Putamen (tissue), 1 donor: Measurements from ENCODE around the gene MRPL20.
"Not testable (repeated sequence)": the region's sequence is repeated elsewhere in the genome, so short reads cannot be mapped to it uniquely, and the experiment has no call there.

ENCODE experiments used
- DNase-seq: peaks from one replicate; pipeline ENCODE4 v3.0.0-alpha.2; 2016; ENCODE audit warnings: low spot score

Gene MRPL20

DNA sequence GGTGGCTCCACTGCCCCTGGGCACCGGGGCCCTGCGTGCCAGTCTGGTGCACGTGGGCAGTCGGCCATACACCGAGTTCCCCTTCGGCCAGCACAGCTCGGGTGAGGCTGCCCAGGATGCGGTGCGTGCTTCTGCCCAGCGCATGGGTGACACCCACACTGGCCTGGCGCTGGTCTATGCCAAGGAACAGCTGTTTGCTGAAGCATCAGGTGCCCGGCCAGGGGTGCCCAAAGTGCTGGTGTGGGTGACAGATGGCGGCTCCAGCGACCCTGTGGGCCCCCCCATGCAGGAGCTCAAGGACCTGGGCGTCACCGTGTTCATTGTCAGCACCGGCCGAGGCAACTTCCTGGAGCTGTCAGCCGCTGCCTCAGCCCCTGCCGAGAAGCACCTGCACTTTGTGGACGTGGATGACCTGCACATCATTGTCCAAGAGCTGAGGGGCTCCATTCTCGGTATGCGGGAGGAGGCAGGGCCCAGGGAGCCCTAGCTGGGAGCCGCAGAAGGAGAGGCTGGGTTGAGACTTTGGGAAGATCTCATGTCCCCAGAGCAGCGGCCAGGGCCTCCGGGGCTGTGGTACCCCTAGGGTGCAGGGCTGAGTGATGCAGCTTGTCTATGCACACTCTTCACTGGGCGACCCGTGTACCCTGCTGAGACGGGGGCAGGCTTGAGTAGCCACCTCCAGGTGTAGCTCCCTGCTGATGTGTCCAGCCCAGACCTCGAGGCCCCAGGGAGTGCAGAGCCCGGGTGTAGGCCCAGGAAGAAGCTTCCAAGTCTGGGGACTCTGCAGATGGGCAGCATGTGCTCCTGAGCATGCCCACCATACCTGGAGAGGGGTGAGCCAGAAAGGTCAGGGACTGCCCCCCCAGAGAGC, 30.2 kb upstream of the MRPL20 start:
- no peak for DNase-seq

DNA sequence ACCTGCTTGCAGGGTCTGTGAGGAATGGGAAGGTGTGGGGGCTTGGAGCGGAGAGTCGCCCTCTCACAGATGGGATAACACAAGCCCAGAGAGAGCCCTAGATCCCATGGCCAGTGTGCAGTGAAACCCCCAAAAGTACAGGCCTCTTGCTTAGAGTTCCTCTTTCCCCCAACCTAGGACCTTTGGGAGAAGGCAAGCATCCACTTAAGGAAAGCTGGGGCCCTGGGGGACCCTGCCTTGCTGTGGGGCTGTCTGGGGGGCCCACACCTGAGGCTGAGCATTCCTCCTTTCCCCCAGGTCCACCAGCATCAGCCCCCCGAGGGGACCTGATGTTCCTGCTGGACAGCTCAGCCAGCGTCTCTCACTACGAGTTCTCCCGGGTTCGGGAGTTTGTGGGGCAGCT, 29.5 kb upstream of the MRPL20 start:
- DNase-seq: no peak

DNA sequence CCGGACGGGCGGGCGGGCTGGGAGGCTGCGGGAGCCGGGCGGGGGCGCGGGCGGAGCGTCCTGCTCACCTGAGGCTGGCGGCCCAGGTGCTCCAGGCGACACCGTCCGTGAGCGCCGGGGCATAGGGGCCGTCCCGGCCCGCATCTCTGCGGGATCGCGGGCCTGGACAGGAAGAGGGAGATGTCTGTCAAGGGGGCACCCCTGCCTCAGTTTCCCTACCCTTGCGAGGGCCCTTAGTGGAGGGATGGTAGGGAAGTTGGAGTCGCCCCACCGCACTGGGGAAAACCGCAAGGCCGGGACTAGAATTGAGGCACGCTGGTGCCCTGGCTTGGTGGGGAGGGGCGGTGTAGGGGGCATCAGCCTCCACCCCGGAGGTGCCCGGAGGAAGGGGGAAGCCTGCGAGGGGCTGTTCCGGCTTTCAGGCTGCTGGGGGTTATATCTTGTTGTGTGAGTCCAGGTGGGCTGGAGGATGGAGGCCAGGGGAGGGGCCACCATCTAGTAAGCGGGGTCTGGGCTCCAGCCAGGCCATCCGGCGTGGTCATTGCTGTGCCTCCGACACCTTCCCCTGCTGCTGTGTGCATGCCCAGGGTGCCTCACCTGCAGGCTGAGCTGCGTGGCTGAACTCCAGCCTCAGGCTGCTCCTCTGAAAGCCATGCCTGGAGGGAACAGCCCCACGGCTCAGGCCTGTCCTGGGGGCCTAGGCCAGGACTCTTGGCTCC, 29.0 kb upstream of the MRPL20 start:
- no peak for DNase-seq

DNA sequence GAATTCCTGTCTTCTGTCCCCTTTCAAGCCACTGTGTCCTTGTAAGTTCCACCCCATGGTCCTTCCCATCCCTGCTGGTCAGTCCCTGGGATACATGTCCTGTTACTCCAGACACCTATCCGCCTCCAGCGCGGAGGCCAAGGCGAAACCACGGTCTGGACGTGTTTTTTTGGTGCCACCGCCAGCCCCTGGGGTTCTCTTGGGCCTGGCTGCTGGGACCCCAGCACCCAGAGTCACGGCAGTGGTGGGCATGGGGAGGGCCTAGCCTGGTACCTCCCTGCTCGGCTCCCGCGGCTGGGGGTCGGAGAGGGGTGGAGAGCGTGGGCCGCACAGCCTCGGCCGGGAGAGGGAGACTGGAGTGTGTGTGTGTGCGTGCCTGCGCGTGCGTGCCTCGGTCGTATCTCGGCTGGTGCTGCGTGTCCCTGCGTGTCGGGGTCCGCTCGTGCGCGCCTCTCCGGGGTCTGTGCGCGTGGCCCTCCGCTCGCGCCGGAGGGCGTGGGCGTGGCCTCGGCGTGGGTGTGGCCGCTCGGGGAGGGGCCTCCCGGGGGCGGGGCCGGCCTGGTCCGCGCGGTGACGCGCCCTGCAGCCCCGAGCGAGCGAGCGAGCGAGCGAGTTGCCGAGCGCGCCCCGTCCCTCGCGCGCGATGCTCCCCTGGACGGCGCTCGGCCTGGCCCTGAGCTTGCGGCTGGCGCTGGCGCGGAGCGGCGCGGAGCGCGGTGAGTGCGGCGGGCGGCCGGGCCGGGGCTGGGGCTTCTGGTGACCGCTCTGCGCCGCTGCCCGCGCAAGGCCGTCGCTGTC, 28.2 kb upstream of the MRPL20 start, which contains the start of gene VWA1:
TSS of gene VWA1 (plus strand) at position 585 of the 798 bp plus-strand sequence. CDS start at position 644, 59 bp downstream.
- peak; percentile 77 for DNase-seq

DNA sequence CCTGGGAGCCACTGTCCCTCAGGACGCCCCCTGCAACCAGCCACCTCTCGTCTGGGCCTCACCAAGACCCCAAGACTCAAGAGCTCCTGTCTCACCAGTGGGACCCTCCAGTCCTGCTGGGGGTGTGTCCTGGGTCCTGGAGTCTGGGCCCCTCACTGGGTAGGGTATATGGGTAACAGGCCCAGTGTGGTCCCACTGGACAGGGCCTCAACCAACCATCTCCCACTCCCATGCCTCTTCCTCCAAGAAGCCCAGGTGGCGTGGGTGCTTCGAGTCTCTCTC, 27.7 kb upstream of the MRPL20 start:
- DNase-seq: no peak

DNA sequence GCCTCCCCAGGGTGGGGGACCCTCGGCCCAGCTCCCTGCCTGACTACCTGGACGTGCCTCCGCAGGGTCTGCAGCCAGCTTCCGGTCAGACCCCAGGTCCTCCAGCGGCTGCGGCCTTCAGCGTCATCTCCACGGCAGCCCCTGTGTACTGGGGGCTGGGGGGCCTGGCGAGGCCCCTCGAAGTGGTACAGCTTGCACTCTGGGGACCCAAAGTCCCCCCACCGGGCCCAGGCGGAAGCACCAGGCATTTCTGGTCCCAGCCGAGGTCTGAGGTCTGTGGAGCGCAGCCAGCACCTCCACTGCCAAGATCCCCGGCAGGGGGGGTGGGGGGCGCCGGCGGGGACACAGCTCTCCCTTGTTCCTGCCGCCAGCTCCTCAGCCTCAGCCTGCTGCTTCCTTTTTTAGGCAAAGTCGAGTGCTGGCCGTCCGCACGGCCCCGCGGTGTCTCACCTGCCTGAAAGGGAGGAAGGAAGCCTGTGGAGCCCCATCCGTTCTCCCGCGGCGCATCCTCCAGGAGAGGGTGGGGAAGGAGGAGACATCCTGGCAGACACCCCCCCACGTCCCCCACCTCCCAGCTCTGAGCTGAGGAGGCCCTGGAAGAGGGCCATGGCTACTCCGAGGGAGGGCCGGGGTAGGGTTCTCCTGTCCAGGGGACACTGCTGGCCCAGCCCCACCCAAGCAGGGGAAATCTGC, 27.2 kb upstream of the MRPL20 start:
- peak; percentile 83 for DNase-seq

DNA sequence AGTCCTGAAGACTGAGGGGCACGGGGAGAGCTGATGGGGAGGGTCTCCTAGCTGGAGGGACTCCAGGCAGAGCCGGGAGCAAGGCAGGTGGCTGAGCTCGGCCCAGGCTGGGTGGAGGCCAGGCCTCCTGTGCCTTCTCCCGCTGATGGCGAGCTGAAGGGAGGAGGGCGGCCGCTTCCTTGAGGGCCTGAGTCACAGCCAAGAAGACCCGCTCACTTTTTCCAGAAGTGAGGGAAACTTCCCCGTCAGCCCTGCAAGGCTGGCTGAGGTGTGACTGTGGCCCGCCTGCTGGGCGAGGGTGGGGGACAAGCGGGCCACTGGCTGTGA, 26.7 kb upstream of the MRPL20 start:
- DNase-seq: no peak

DNA sequence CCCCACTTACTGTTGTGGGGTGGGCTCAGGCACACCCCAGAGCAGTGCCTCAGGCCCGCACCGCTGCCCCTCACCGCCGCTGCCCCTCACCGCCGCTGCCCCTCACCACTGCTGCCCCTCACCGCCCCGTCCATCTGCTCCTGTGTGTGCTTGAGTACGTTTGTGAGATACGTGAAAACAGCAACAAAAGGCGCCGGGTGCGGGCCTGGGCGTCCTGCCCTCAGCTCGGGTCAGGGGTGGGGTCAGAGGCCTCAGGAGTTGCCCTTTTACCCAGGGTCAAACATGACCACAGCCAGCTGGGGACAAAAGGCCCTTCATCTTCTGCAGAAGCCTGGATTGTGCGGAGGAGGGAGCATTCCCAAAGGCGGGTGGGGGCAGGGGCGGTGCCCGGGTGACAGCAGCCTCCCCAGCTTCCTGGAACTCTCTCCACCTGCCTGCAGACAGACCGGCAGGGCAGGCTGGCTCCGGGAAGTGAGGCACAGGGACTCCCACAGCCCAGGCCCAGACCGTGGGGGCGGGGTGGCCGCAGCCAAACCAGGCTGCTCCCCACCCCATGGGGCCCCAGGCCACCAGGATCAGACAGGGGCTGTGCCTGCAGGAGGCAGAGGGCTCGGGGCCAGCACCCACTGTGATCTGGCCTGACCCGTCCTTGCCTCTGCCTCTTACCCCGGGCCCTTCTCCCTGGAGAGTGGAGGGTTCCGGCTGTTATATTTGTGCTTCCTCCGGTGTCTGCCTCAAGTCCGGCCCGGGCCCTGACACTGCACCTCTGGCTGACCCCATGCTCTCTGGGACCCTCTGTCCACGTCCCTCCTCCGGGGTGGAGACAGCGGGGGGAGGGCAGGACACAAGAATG, 26.1 kb upstream of the MRPL20 start:
- peak; percentile 86 for DNase-seq

DNA sequence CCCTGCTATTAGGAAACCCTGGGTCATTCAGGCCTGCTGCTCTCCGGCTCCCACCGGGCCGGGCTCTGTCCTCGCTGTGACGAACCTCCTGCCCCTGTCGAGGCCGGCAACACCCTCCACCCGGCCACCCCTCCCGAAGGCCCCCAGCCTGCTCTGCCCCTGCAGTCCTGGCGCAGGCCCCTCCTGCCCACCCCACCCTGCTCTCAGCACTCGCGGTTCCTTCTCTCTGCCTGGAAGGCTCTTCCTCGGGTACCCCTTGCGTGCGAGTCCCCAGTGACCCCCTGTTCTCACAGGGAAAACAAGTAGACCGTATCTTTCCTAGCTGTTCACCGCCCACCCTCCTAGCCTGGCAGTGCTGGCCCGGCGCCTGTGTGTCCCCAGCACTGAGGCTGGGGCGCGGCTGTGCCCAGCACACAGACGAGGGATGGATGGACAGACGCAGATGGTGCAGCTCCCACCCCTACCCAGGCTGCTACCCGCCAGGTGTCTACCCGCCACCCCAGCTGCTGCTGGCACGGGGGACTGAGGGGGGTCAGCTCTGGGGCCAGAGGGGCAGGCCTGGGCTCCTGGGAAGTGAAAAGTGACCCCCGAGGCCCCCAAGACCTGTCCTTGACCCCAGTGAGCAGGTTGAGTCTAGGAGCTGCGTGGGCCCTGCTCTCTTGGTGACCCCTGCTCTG, 25.3 kb upstream of the MRPL20 start:
- peak; percentile 55 for DNase-seq

DNA sequence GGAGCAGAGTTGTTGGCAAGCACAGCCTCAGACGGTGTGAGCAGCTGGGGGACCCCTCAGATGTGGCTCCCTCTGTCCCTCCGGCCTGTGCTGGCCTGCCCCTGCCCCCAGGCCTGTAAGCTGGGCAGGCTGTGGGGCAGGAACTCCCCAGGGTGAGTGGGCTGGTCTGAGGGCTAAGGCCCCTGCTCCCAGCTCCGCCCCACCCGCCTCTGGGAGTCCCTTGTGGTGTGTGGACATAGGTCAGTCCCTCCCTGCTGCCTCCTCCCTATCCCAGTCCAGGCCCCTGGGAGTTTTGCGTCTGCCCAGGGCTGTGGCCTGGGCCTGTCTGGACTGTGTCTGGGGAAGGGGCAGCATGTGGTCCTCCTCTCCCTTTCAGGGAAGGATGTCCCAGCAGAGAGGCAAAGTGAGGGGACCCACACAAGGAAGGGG, 24.8 kb upstream of the MRPL20 start:
- DNase-seq: peak; percentile 64

DNA sequence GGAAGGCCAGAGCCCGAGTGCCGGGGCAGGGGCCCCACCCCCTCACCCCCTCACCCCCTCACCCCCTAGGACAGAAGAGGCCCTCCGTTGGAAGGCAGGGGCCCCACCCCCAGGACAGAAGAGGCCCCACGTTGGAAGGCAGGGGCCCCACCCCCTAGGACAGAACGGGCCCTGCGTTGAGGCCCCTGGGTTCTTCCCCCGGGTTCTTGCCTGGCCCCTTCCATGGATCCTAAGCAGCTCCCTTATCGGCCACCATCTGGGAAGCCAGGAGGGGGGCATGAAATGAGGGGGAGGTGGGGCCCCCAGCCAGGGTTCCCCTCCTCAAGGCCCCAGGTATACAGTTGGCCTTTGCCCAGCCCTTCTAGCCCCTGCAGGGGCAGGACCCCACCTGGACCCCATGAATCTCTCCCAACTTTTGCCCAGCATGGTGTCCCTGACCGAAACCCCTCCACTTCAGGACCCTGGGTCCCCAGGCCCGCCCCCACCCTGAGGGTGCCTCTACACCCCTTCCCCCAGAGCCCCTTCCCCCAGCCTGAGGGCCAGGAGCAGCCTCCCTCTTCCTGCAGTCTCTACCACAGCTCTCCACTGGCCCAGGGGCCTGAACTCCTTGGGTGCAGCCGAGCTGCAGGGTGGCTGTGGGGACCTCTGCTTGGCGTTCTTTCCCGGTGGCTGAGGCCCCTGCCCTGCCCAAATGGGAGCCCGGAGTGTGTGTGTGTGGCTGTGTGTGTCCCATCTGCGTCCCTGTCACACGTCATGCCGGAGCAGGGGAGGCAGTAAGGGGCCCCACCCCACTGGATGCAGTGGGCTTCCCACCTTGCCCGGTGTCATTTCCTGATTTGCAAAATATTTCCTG, 24.1 kb upstream of the MRPL20 start:
- no peak for DNase-seq

DNA sequence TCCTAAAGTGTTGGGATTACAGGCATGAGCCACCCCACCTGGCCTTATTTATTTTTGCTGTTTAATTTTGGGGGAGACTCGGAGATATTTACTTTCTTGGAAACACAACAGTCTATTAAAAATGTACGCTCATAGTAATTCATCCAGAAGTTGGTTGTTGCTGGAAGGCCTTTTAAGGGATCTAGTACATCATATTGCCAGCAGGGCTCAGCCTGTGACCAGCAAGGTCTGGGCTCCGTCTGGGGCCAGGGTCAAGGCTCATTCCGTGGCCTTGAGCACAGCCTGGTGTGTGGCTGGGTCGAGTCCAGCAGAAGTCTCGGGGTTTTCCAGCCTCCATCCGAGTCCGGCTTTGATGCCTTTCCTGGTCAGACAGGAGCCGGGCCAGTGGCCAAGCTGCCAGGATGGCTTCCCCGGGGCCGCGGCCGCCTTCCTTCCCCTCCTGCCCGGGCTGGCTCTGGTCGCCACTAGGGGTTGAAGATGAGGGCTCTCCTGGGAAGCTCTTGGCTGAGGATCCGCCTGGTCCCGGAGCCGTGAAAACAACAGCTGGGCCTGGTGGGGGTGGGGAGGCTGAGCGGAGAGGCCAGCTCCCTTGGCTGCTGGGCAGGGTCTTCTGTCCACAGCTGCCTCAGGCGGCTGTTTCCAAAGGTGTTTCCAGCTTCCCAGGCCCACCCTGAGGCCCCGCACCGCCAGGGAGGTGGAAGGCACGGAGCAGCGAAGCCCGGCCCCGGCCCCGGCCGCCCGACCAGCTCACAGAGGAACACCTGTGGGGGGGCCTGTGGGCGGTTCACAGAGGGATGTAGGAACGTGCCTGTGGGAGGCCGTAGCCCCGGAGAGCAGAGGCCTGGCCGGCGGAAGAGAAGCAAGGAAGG, 23.3 kb upstream of the MRPL20 start:
- DNase-seq: peak; percentile 85

DNA sequence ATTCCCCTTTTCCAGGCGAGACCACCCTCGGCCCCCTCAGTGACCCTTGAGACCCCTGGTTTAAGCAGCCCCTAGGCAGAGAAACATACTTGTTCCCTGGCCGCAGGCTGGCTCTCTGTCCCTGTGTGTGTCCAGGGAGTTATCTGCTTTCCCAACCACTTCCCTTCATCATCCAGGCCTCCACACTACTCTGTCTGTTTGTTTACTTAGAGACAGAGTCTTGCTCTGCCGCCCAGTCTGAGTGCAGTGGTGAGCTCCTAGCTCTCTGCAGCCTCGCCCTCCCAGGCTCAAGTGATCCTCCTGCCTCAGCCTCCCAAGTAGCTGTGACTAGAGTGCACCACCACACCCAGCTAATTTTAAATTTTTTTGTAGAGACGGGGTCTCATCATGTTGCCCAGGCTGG, 22.6 kb upstream of the MRPL20 start:
- DNase-seq: no peak

DNA sequence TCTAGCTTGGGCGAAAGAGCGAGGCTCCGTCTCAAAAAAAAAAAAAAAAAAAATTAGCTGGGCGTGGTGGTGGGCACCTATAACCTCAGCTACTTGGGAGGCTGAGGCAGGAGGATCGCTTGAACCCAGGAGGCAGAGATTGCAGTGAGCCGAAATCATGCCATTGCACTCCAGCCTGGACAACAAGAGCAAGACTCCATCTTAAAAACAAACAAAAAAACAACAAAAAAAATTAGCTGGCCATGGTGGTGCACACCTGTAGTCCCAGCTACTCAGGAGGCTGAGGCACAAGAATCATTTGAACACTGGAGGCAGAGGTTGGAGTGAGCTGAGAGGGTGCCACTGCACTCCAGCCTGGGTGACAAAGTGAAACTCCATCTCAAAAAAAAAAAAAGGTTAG, 21.9 kb upstream of the MRPL20 start:
- DNase-seq: not testable (repeated sequence)

DNA sequence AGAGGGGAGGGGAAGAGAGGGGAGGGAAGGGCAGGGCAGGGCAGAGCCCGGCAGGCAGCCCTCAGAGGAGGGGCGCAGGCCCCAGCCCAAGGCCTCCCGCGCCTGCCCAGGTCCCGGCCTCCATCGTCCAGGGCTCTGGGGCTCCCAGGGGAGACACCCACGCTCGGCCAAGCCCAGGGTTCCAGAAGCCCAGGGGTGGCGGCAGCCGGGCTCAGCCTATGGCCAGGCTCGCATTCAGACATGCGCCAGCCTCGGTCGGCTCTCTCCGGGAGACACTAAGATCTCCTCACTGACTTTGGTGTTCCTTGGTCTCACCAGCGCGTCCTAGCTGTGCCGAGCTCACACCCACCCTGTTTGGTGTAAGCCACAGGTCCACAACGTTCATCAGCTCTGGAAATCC, 21.1 kb upstream of the MRPL20 start:
- no peak for DNase-seq

DNA sequence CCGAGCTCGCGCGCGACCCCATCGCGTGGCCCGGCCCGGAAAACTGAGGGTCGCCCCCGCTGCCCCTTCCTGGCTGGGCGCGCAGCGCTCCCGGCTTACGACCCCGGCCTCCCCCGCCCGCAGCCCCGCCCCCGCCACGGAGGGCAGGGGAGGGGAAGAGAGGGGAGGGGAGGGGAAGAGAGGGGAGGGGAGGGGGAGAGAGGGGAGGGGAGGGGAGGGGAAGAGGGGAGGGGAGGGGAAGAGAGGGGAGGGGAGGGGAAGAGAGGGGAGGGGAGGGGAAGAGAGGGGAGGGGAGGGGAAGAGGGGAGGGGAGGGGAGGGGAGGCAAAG, 20.7 kb upstream of the MRPL20 start:
- no peak for DNase-seq

DNA sequence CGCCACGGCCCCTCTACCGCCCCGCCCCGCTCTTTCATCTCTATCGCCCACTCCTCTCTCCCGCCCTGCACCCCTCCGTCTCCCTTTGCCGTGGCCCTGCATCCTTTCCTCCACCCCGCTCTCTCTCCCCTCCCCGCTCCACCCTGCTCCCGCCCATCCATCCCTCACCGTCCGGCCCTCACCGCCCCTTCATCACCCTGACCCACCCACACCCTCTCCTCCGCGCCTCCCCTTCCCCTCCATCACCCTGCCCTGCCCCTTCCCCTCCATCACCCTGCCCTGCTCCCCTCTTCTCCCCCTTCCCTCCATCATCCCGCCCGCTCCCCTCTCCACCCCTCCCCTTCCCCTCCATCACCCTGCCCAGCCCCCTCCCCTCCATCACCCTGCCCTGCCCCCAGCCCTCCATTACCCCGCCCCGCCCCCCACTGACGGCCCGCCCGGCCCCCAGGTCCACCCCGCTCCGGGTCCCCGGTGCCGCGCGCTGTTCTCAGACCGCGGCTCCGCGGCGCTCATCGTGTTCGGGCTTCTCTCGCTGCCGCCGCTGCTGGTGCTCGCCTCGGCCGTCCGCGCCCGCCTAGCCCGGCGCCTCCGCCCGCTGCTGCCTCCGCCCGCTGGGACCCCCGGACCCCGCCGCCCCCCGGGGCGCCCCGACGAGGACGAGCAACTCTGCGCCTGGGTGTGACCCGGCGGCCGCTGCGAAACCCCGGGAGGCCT, 20.2 kb upstream of the MRPL20 start:
- DNase-seq: peak; percentile 78

DNA sequence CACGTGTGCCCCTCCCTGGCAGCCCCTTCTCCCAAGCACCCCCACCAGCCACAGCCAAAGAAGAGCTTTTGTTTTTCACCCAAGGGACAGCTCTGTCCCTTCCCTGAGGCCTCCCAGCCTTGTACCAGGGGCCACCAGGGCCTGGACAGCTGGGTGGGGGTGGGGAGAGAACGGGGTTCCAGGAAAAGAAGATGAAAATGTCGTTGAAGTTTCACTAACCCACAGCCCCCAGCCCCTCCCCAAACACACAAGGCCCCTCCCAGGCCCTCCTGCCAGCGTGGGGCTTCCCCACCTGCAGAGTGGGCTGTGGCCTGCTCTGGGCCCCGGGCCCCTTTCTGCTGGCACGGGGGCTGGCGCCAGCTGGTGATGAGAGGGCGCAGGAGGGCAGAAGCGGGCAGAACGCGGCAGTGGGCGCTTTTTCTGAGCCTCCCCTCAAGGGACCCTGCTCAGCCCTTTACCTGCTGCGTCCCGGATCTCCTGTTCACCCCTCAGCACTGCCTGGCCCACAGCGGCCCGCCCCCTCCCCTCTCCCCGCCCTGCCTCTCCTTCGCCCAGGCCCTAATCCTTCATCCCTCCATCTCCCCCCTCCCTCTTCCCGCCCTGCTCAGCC, 19.5 kb upstream of the MRPL20 start:
- DNase-seq: peak; percentile 89
